ENCODE data around the gene ANKMY1. TPM values are rescaled to one million over a fixed set of nuclear protein-coding genes. Genes with fewer than 3 reads are reported as not detected.

ANKMY1 gene
- total and polyA plus RNA-seq, 5 donors from 2014 or later: 3.8 to 37.2 (median 9.6) TPM

GRCh38 chr2:240449764-240450531 lies 107.8 kb downstream of the ANKMY1 start:
- peak overlapping the region in 1 of 4 donors; percentile 87 for H3K4me3 Mint-ChIP-seq
- H3K9me3 ChIP-seq (ENCODE audit: control insufficient read depth in 2 of 2, low read length in 2 of 2): no peaks in the 10 kb centered on the region
- H3K36me3 Mint-ChIP-seq: no peaks in the 10 kb centered on the region
- ATAC-seq (ENCODE audit: low read depth in 2 of 2) (no peak), DNase-seq (no peak)
- peaks cover 0 to 18% (median 4%) of the 10 kb centered on the region in 4 donors for H3K4me1 Mint-ChIP-seq
- H3K4me3 ChIP-seq (ENCODE audit: low read depth, low read length): no peak overlapping the region
- H3K27ac ChIP-seq (ENCODE audit: insufficient read depth, low read length, poor library complexity, severe bottlenecking): no peak overlapping the region
- peaks cover 33% of the 10 kb centered on the region for H3K27me3 Mint-ChIP-seq
- no peak overlapping the region for H3K27ac Mint-ChIP-seq
- H3K36me3 ChIP-seq (ENCODE audit: control insufficient read depth, insufficient read depth, low read length): no peaks in the 10 kb centered on the region
- no peaks in the 10 kb centered on the region for H3K27me3 ChIP-seq (ENCODE audit: control insufficient read depth, insufficient read depth, low read length)
- peaks cover 0 to 2% (median 0%) of the 10 kb centered on the region in 7 donors for H3K9me3 Mint-ChIP-seq
- H3K4me1 ChIP-seq (ENCODE audit: control insufficient read depth, insufficient read depth, low read length, poor library complexity, severe bottlenecking): peaks cover 21% of the 10 kb centered on the region

- no peak for DNase-seq
- Histone ChIP-seq H3K4me3 (ENCODE audit: low read depth, low read length) (no peak overlapping the region), H3K27ac (ENCODE audit: insufficient read depth, low read length, poor library complexity, severe bottlenecking) (no peak overlapping the region), H3K9me3 (ENCODE audit: control insufficient read depth in 2 of 2, low read length in 2 of 2) (no peaks in the 10 kb centered on the region), H3K4me1 (ENCODE audit: control insufficient read depth, insufficient read depth, low read length, poor library complexity, severe bottlenecking) (peaks cover 8% of the 10 kb centered on the region), H3K36me3 (ENCODE audit: control insufficient read depth, insufficient read depth, low read length) (no peaks in the 10 kb centered on the region), H3K27me3 (ENCODE audit: control insufficient read depth, insufficient read depth, low read length) (no peaks in the 10 kb centered on the region)
- H3K27me3 Mint-ChIP-seq: peaks cover 21% of the 10 kb centered on the region
- H3K9me3 Mint-ChIP-seq: no peaks in the 10 kb centered on the region
- no peak overlapping the region for H3K27ac Mint-ChIP-seq
- H3K4me1 Mint-ChIP-seq: peaks cover 0 to 10% (median 2%) of the 10 kb centered on the region in 4 donors
- no peaks in the 10 kb centered on the region for H3K36me3 Mint-ChIP-seq
- no peak overlapping the region for H3K4me3 Mint-ChIP-seq
- no peak for ATAC-seq (ENCODE audit: low read depth in 2 of 2)
Observed at GRCh38 chr2:240448387-240449274, 109.2 kb downstream of the ANKMY1 start.

- Histone ChIP-seq H3K4me1 (ENCODE audit: control insufficient read depth, insufficient read depth, low read length, poor library complexity, severe bottlenecking) (peaks cover 6% of the 10 kb centered on the region), H3K9me3 (ENCODE audit: control insufficient read depth in 2 of 2, low read length in 2 of 2) (no peaks in the 10 kb centered on the region), H3K27ac (ENCODE audit: insufficient read depth, low read length, poor library complexity, severe bottlenecking) (no peak overlapping the region), H3K36me3 (ENCODE audit: control insufficient read depth, insufficient read depth, low read length) (no peaks in the 10 kb centered on the region), H3K4me3 (ENCODE audit: low read depth, low read length) (no peak overlapping the region), H3K27me3 (ENCODE audit: control insufficient read depth, insufficient read depth, low read length) (no peaks in the 10 kb centered on the region)
- no peak for DNase-seq
- no peak for ATAC-seq (ENCODE audit: low read depth in 2 of 2)
- Mint-ChIP-seq H3K27me3 (peaks cover 21% of the 10 kb centered on the region), H3K4me3 (no peak overlapping the region), H3K4me1 (peaks cover 0 to 10% (median 2%) of the 10 kb centered on the region in 4 donors), H3K27ac (no peak overlapping the region), H3K36me3 (no peaks in the 10 kb centered on the region), H3K9me3 (no peaks in the 10 kb centered on the region)
Observed at GRCh38 chr2:240447934-240448333, 109.9 kb downstream of the ANKMY1 start.

- Mint-ChIP-seq H3K9me3 (no peaks in the 10 kb centered on the region), H3K4me1 (peaks cover 0 to 10% (median 2%) of the 10 kb centered on the region in 4 donors), H3K36me3 (no peaks in the 10 kb centered on the region), H3K4me3 (no peak overlapping the region), H3K27me3 (peaks cover 21% of the 10 kb centered on the region), H3K27ac (no peak overlapping the region)
- no peaks in the 10 kb centered on the region for H3K9me3 ChIP-seq (ENCODE audit: control insufficient read depth in 2 of 2, low read length in 2 of 2)
- DNase-seq (no peak), ATAC-seq (ENCODE audit: low read depth in 2 of 2) (no peak)
- no peak overlapping the region for H3K27ac ChIP-seq (ENCODE audit: insufficient read depth, low read length, poor library complexity, severe bottlenecking)
- H3K36me3 ChIP-seq (ENCODE audit: control insufficient read depth, insufficient read depth, low read length): no peaks in the 10 kb centered on the region
- H3K4me3 ChIP-seq (ENCODE audit: low read depth, low read length): no peak overlapping the region
- peaks cover 5% of the 10 kb centered on the region for H3K4me1 ChIP-seq (ENCODE audit: control insufficient read depth, insufficient read depth, low read length, poor library complexity, severe bottlenecking)
- H3K27me3 ChIP-seq (ENCODE audit: control insufficient read depth, insufficient read depth, low read length): no peaks in the 10 kb centered on the region
Observed at GRCh38 chr2:240447331-240447730, 110.5 kb downstream of the ANKMY1 start.

DNA sequence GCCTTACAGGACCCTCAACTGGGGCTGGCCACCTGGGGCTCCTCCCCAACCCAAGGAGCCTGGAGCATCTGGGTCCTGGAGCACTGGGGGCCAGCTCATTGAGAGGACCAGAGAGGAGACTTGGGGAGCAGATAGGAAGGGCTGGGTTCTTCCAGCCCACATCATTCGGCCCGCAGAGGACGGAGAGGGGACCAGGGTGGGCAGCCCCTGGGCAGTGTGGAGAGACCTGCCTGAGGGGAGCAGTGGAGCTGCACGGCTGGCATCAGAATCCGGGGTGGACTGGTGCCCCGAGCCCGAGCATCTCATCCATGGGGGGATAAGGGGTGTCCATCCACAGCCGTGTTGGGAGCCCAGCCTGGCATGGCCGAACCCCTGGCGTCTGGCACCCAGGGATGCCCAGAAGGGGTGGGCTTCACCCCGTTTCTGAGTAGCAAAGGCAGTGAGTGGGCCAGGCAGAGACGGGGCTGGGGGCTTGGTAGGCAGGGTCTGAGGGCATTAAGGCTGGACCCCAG lies 111.1 kb downstream of the ANKMY1 start:
- Mint-ChIP-seq H3K9me3 (no peaks in the 10 kb centered on the region), H3K4me3 (no peak overlapping the region), H3K27me3 (peaks cover 17% of the 10 kb centered on the region), H3K4me1 (peaks cover 0 to 5% (median 0%) of the 10 kb centered on the region in 4 donors), H3K36me3 (no peaks in the 10 kb centered on the region), H3K27ac (peak overlapping the region in 1 of 3 donors; percentile 10)
- DNase-seq (no peak), ATAC-seq (ENCODE audit: low read depth in 2 of 2) (no peak)
- no peaks in the 10 kb centered on the region for H3K4me1 ChIP-seq (ENCODE audit: control insufficient read depth, insufficient read depth, low read length, poor library complexity, severe bottlenecking)
- no peaks in the 10 kb centered on the region for H3K9me3 ChIP-seq (ENCODE audit: control insufficient read depth in 2 of 2, low read length in 2 of 2)
- no peak overlapping the region for H3K27ac ChIP-seq (ENCODE audit: insufficient read depth, low read length, poor library complexity, severe bottlenecking)
- no peaks in the 10 kb centered on the region for H3K36me3 ChIP-seq (ENCODE audit: control insufficient read depth, insufficient read depth, low read length)
- H3K27me3 ChIP-seq (ENCODE audit: control insufficient read depth, insufficient read depth, low read length): no peaks in the 10 kb centered on the region
- no peak overlapping the region for H3K4me3 ChIP-seq (ENCODE audit: low read depth, low read length)

DNA sequence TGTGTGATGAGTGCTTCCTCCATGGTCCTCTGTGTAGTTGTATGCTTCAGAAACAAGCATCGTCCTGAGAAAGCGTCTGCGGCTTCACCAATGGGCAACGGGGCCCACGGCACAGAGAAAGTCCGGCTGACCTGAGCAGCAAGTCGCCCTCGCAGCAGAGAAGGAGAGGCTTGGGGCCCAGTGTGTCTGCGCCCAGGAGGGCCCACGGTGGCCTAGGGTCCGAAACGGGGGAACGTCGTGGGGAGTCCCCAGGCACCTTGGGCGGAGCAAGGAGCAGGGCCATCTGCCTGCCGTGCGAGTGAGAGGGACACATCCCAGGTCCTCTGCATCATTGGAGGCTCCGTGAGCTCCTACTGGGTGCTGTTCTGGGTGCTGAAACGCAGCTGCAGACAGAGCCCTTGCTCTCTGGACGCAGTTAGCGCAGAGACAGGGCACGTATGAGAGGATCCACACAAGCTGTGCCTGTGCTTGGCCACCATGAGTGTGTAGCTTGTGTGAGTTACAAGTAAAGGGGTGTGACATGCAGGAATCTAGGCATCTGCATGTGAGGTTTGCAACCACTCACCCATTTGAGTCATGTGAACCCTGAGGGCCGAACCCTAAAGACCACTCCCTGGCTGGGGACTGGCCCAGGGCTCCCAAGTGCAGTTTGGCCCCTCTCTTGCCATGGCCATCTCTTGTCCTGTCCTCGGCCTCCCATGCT lies 111.7 kb downstream of the ANKMY1 start:
- Mint-ChIP-seq H3K27ac (no peak overlapping the region), H3K4me3 (no peak overlapping the region), H3K4me1 (peaks cover 0 to 5% (median 0%) of the 10 kb centered on the region in 4 donors), H3K9me3 (no peaks in the 10 kb centered on the region), H3K36me3 (no peaks in the 10 kb centered on the region), H3K27me3 (peaks cover 15% of the 10 kb centered on the region)
- no peaks in the 10 kb centered on the region for H3K27me3 ChIP-seq (ENCODE audit: control insufficient read depth, insufficient read depth, low read length)
- H3K27ac ChIP-seq (ENCODE audit: insufficient read depth, low read length, poor library complexity, severe bottlenecking): no peak overlapping the region
- no peaks in the 10 kb centered on the region for H3K4me1 ChIP-seq (ENCODE audit: control insufficient read depth, insufficient read depth, low read length, poor library complexity, severe bottlenecking)
- no peak overlapping the region for H3K4me3 ChIP-seq (ENCODE audit: low read depth, low read length)
- DNase-seq: no peak
- ATAC-seq (ENCODE audit: low read depth in 2 of 2): no peak
- H3K9me3 ChIP-seq (ENCODE audit: control insufficient read depth in 2 of 2, low read length in 2 of 2): no peaks in the 10 kb centered on the region
- no peaks in the 10 kb centered on the region for H3K36me3 ChIP-seq (ENCODE audit: control insufficient read depth, insufficient read depth, low read length)

DNA sequence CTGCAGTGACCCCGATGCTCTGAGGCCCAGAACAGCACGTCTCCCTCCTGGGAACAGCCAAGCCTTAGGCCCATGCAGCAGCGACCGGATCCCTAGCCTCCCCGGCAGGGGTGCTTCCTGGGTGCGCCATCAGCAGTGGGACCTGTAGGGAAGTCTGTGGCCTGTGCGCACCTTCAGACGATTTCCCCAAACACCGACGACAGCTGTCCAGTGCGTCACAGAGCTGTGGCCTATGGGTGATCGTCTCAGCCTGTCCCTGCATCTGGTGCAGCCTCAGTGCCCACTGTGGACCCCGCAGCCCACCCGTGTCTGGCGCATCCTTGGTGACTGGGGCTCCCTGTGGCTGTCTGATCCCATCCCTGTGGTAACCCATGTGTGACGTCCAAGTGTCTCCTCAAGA lies 113.3 kb downstream of the ANKMY1 start:
- no peak for DNase-seq
- H3K9me3 Mint-ChIP-seq: no peaks in the 10 kb centered on the region
- Histone ChIP-seq H3K27me3 (ENCODE audit: control insufficient read depth, insufficient read depth, low read length) (no peaks in the 10 kb centered on the region), H3K36me3 (ENCODE audit: control insufficient read depth, insufficient read depth, low read length) (no peaks in the 10 kb centered on the region), H3K9me3 (ENCODE audit: control insufficient read depth in 2 of 2, low read length in 2 of 2) (no peaks in the 10 kb centered on the region), H3K4me3 (ENCODE audit: low read depth, low read length) (no peak overlapping the region), H3K27ac (ENCODE audit: insufficient read depth, low read length, poor library complexity, severe bottlenecking) (no peak overlapping the region), H3K4me1 (ENCODE audit: control insufficient read depth, insufficient read depth, low read length, poor library complexity, severe bottlenecking) (no peaks in the 10 kb centered on the region)
- no peaks in the 10 kb centered on the region for H3K4me1 Mint-ChIP-seq
- ATAC-seq (ENCODE audit: low read depth in 2 of 2): no peak
- no peak overlapping the region for H3K27ac Mint-ChIP-seq
- H3K27me3 Mint-ChIP-seq: peaks cover 2% of the 10 kb centered on the region
- H3K36me3 Mint-ChIP-seq: no peaks in the 10 kb centered on the region
- H3K4me3 Mint-ChIP-seq: no peak overlapping the region

All from CD4-positive, CD25-positive, alpha-beta regulatory T cell (primary cell).